H1 (cell line): Measurements from ENCODE around the gene CACNB1.

Source experiments
- CEBPB ChIP-seq: IDR thresholded peaks from 2 replicates; pipeline ENCODE4 v1.6.1; 2012; ENCODE audit warnings: low read depth, low read length
- CHD2 ChIP-seq: IDR thresholded peaks from 2 replicates; pipeline ENCODE4 v1.6.1; 2012; ENCODE audit warnings: low read length, improper control_type of control experiment
- EZH2 ChIP-seq: fragments of 200-600 bp; sonication (generic); IDR thresholded peaks from 2 replicates; pipeline ENCODE4 v1.7.1; 2012; ENCODE audit warnings: low read depth, mild to moderate bottlenecking, moderate library complexity, low read length, inconsistent platforms; ENCODE audit not compliant: severe bottlenecking
- FOSL1 ChIP-seq: IDR thresholded peaks from 2 replicates; pipeline ENCODE4 v1.6.1; 2011; ENCODE audit warnings: mild to moderate bottlenecking, low read depth, low read length, moderate library complexity; ENCODE audit not compliant: insufficient read depth
- KDM1A ChIP-seq: fragments of 200-600, 300-600 bp; sonication (generic); IDR thresholded peaks from 2 replicates; pipeline ENCODE4 v1.7.1; 2016; ENCODE audit warnings: mild to moderate bottlenecking, low read length, borderline replicate concordance
- POLR2A ChIP-seq, 2 experiments: IDR thresholded peaks; 1 replicate in 1 of 2; 2 replicates in 1 of 2; pipeline ENCODE4 v1.6.1; 2011; ENCODE audit warnings: low read depth in 2 of 2, low read length in 2 of 2, mild to moderate bottlenecking in 2 of 2; ENCODE audit errors: control extremely low read depth in 1 of 2
- RFX5 ChIP-seq: IDR thresholded peaks from 2 replicates; pipeline ENCODE4 v1.6.1; 2011; ENCODE audit warnings: low read depth, low read length, improper control_type of control experiment, borderline replicate concordance
- RNF2 ChIP-seq: fragments of 200-900, 300-1000 bp; sonication (generic); IDR thresholded peaks from 2 replicates; pipeline ENCODE4 v1.7.1; 2016; ENCODE audit warnings: borderline replicate concordance, low read depth, mild to moderate bottlenecking, antibody characterized with exemption, low read length; ENCODE audit not compliant: poor library complexity, severe bottlenecking; ENCODE audit errors: missing control alignments
- SRF ChIP-seq: IDR thresholded peaks from 2 replicates; pipeline ENCODE4 v1.6.1; 2011; ENCODE audit warnings: mild to moderate bottlenecking, low read depth, low read length, moderate library complexity
- ZNF274 ChIP-seq: IDR thresholded peaks from 2 replicates; pipeline ENCODE4 v1.7.0; 2012; ENCODE audit warnings: low read length, borderline replicate concordance; ENCODE audit errors: extremely low read depth
- TF ChIP-seq, protein P1 (sequence below): IDR thresholded peaks from 2 replicates; pipeline ENCODE4 v1.6.1; 2012; ENCODE audit warnings: inconsistent platforms
- TF ChIP-seq, protein P2 (sequence below), 3 experiments: IDR thresholded peaks; 1 replicate in 2 of 3; 2 replicates in 1 of 3; pipeline versions ENCODE4 v1.5.1 to v1.6.1; 2011; ENCODE audit warnings: low read length in 3 of 3, mild to moderate bottlenecking in 3 of 3, inconsistent platforms in 2 of 3, low read depth in 1 of 3, moderate library complexity in 1 of 3; ENCODE audit not compliant: insufficient read depth in 1 of 3; ENCODE audit errors: control extremely low read depth in 1 of 3

DNA sequence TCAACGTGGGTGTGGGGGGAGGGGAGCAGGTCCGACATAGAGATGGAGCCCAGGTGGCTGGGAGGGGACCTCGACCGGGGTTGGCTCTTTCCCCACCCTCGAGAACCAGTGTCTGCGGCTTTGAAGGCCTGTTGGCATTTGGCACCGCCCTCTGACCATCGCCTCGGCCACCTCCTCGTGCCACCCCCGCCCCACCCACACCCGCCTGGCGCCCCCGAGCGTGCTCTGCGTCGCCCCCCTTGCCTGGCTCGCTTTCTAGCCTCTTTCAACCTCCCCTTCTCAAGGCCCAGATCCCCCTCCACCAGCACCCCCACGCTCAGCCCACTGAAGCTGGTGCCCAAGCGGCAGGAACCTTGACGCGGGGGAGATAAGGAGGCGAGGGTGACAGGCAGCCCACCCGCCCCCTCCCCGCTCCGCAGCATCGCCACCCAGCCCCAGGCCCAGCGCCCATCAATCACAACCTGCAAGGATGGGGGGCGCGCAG, 619 bp downstream of the CACNB1 start:
- TF ChIP-seq RFX5: no peak
- TF ChIP-seq POLR2A (IDR thresholded peaks at IDR 0.05; ENCODE audit: control extremely low read depth in 1 of 2, low read depth in 2 of 2, low read length in 2 of 2): no peak
- TF ChIP-seq FOSL1: no peak
- TF ChIP-seq, protein P1, sequence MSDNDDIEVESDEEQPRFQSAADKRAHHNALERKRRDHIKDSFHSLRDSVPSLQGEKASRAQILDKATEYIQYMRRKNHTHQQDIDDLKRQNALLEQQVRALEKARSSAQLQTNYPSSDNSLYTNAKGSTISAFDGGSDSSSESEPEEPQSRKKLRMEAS: 0 out of 2 replicates have a peak, but pooled peaks have one; percentile 35
- no peak for TF ChIP-seq CHD2
- no peak for TF ChIP-seq CEBPB
- TF ChIP-seq, protein P2, sequence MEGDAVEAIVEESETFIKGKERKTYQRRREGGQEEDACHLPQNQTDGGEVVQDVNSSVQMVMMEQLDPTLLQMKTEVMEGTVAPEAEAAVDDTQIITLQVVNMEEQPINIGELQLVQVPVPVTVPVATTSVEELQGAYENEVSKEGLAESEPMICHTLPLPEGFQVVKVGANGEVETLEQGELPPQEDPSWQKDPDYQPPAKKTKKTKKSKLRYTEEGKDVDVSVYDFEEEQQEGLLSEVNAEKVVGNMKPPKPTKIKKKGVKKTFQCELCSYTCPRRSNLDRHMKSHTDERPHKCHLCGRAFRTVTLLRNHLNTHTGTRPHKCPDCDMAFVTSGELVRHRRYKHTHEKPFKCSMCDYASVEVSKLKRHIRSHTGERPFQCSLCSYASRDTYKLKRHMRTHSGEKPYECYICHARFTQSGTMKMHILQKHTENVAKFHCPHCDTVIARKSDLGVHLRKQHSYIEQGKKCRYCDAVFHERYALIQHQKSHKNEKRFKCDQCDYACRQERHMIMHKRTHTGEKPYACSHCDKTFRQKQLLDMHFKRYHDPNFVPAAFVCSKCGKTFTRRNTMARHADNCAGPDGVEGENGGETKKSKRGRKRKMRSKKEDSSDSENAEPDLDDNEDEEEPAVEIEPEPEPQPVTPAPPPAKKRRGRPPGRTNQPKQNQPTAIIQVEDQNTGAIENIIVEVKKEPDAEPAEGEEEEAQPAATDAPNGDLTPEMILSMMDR (IDR thresholded peaks at IDR 0.05; ENCODE audit: control extremely low read depth in 1 of 3, insufficient read depth in 1 of 3, low read depth in 1 of 3, low read length in 3 of 3): no peak
- no peak for TF ChIP-seq KDM1A
- no peak for TF ChIP-seq EZH2
- TF ChIP-seq SRF: no peak
- TF ChIP-seq ZNF274: no peak
- no peak for TF ChIP-seq RNF2
